ENCODE data around the gene ILF3. TPM values are rescaled to one million over a fixed set of nuclear protein-coding genes. Genes with fewer than 3 reads are reported as not detected.

Gene ILF3
- total RNA-seq, 1 donor from 2014 or later: 198 TPM

GRCh38 chr19:10718205-10719196, 64.4 kb downstream of the ILF3 start:
- intact Hi-C loops (cut with DNase I): no loop called here
- ATAC-seq (no peak), DNase-seq (ENCODE audit: low spot score) (peak; percentile 69)

DNA sequence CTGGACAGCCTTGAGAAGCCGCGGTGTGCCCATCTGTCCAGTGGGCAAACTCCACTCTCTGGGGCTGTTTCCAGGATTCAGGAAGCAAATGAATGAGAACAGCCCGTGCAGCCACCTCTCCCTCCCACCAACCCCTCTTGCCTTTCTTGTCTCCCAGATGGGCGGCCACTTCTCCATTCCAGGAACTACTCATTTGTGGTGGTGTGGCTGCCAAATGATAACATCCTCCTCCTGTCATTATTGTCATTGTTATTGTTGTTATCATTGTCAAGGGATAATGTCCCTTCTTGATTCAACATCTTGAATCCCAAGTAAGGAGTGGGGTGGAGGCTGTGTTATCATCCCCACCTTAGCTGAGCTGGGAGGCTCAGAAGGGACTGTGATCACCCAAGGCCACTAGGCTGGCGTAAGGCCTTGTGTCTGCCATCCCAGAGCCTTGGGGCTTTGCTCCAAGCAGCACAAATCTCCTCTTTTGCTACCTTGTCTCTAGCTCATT, 65.4 kb downstream of the ILF3 start:
- DNase-seq (ENCODE audit: low spot score) (no peak), ATAC-seq (no peak)
- intact Hi-C loops (cut with DNase I): no loop called here

- DNase-seq (ENCODE audit: low spot score) (no peak), ATAC-seq (no peak)
- intact Hi-C loops (cut with DNase I): no loop called here
Observed at GRCh38 chr19:10720607-10721125, 66.5 kb downstream of the ILF3 start.

- DNase-seq (ENCODE audit: low spot score) (no peak), ATAC-seq (no peak)
- intact Hi-C loops (cut with DNase I): no loop called here
Observed at GRCh38 chr19:10723591-10723990, 69.4 kb downstream of the ILF3 start.

GRCh38 chr19:10724573-10725071, 70.5 kb downstream of the ILF3 start:
- no peak for DNase-seq (ENCODE audit: low spot score)
- intact Hi-C loops (cut with DNase I): no loop called here
- ATAC-seq: no peak

DNA sequence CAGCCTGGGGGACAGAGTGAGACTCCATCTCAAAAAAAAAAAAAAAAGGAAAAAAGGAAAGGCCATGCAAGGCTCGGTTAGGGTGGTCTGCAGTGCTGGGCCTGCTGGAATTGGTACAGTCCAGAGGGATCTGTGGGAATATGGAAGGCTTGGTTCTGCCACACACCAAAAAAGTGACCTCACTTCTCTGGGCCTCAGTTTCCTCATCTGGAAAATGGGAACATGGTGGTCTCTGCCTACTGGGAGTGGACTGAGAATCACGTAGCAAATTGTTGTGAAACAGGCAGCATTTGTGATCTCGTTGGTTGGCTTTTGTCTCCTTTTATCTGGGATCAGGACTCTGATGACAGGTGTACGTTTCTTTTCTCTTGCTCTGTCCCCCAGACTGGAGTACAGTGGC, 71.3 kb downstream of the ILF3 start:
- no peak for DNase-seq (ENCODE audit: low spot score)
- intact Hi-C loops (cut with DNase I): no loop called here
- ATAC-seq: no peak

DNA sequence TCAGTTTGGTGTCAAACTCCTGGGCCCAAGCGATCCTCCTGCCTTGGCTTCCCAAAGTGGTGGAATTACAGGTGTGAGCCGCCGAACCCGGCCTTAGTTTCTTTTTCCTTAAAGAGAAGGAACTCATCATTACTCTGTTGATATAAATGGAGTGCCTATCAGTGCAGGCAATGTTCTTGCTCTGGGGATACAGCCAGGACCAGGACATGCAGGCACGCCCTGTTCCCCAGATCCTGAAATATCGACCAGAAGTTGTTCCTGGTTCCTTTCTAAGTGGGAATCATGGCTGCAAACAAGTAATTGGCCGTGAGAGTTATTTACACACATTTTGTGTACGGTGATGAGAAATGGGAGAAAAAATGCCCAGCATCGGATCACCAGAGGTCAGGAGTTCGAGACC, 72.1 kb downstream of the ILF3 start:
- intact Hi-C loops (cut with DNase I): no loop called here
- ATAC-seq: no peak
- DNase-seq (ENCODE audit: low spot score): no peak

- ATAC-seq: no peak
- intact Hi-C loops (cut with DNase I): no loop called here
- no peak for DNase-seq (ENCODE audit: low spot score)
Observed at GRCh38 chr19:10727685-10728201, 73.6 kb downstream of the ILF3 start.

DNA sequence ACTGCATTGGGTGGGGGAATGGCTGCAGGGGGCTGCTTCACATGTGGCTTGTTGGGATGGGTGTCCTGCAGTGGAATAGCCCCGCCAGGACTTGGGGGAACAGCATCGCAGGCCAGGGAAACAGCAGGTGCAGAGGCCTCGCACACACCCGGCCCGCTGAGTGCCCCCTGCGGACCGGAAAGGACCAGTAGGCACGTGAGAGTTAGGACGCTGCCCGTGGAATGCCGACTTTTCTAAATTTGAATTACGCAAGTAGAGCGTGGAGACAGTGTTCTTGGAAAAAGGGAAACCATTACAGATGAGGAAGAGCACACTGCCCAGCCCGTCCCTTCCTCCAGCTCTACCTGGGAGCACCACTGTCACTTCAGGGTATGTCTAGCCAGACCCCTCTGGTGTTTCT, 75.3 kb downstream of the ILF3 start:
- no peak for DNase-seq (ENCODE audit: low spot score)
- intact Hi-C loops (cut with DNase I): no loop called here
- ATAC-seq: peak; percentile 29

- intact Hi-C loops (cut with DNase I): no loop called here
- no peak for DNase-seq (ENCODE audit: low spot score)
- peak; percentile 23 for ATAC-seq
Observed at GRCh38 chr19:10730932-10731331, 76.8 kb downstream of the ILF3 start.

- no peak for DNase-seq (ENCODE audit: low spot score)
Observed at GRCh38 chr19:10735741-10736140, 81.6 kb downstream of the ILF3 start.

GRCh38 chr19:10736189-10736588, 82.0 kb downstream of the ILF3 start:
- DNase-seq (ENCODE audit: low spot score): no peak
- intact Hi-C loops (cut with DNase I): no loop called here
- no peak for ATAC-seq

More at GRCh38 chr19:10735741-10736140, 81.6 kb downstream of the ILF3 start:
- no peak for ATAC-seq
- intact Hi-C loops (cut with DNase I): no loop called here

DNA sequence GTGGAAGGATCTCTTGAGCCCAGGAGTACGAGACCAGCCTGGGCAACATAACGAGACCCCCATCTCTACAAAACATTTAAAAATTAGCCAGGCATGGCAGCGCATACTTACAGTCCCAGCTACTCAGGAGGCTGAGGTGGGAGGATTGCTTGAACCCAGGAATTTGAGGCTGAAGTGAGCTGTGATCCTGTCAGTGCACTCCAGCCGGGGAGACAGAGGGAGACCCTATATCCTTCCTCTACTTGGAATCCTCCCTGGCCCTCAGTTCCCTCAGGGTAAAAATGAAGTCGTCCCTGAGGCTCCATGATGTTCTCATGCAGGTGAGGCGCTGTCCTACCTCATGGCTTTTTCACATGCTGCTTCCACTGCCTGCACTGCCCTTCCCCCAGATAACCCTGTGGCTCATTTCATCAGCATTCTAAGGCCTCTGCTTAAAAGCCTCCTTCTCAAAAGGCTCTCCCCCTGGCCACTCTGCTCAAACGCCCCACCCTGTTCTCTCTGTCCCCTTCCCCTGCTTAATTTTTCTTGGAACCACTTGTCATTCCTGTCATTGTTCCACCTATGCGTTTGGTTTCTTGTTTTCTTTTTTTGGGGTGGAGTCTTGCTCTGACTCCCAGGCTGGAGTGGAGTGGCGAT, 82.9 kb downstream of the ILF3 start:
- DNase-seq (ENCODE audit: low spot score) (no peak), ATAC-seq (no peak)
- intact Hi-C loops (cut with DNase I): no loop called here

DNA sequence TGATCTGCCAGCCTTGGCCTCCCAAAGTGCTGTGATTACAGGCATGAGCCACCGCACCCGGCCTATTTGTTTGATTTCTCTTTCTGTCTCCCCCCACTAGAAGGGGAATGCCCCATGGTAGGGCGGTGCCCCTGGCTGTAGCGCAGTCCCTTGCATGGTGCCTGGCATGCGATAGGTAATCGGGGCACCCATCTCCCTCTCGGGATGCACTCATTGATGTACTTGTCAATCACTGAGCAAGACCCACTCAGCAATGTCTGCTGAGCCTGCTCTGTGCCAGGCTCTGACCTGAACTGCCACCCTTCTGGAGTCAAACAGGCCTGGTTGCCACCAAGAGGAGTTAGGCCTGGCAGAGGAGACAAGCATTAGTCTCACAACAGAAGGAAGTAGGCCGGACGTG, 83.6 kb downstream of the ILF3 start:
- ATAC-seq (no peak), DNase-seq (ENCODE audit: low spot score) (no peak)
- intact Hi-C loops (cut with DNase I): no loop called here

DNA sequence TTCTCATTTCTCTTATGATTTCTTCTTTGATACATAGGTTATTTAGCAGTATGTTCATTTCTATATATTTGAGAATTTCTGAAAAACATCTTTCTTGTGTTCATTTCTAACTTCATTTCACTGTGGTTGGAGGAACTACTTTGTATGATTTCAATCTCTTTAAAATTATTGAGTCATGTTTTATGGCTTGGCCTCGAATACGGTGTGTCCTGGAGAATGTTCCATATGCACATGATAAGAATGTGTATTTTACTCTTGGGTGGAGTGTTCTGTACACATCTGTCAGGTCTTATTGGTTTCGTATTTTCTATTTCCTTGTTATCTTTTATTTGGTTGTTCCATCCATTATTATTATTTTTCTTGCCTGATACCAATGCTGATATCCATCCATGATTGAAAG, 86.7 kb downstream of the ILF3 start:
- intact Hi-C loops (cut with DNase I): no loop called here
- DNase-seq (ENCODE audit: low spot score) (no peak), ATAC-seq (no peak)

Small RNA genes lying within 50 kb of the gene (microRNA-seq; reads per million reads assigned to microRNA genes)
- not detected for gene MIR638

Other genes starting within 250 kb of the ILF3 start
- gene PDE4A, start 233.8 kb upstream of the ILF3 start, total RNA-seq: 11.0 TPM
- gene KEAP1, start 151.0 kb upstream of the ILF3 start, total RNA-seq: 63.9 TPM
- 0.53 TPM for gene S1PR5, start 136.9 kb upstream of the ILF3 start, total RNA-seq
- 15.1 TPM for gene ATG4D, start 110.4 kb upstream of the ILF3 start, total RNA-seq
- 25.0 TPM for gene KRI1, start 88.3 kb upstream of the ILF3 start, total RNA-seq
- gene CDKN2D, start 85.4 kb upstream of the ILF3 start, total RNA-seq: 14.9 TPM
- gene AP1M2, start 67.0 kb upstream of the ILF3 start, total RNA-seq: not detected
- 281 TPM for gene SLC44A2, start 28.8 kb upstream of the ILF3 start, total RNA-seq
- 43.8 TPM for gene QTRT1, start 47.1 kb downstream of the ILF3 start, total RNA-seq
- gene DNM2, start 63.7 kb downstream of the ILF3 start, total RNA-seq: 136 TPM
- 20.0 TPM for gene TMED1, start 181.9 kb downstream of the ILF3 start, total RNA-seq
- 2.7 TPM for gene C19orf38, start 194.1 kb downstream of the ILF3 start, total RNA-seq
- 33.3 TPM for gene CARM1, start 217.2 kb downstream of the ILF3 start, total RNA-seq